CD14-positive monocyte (primary cell): Measurements from ENCODE around the gene PLA2G15. TPM values are rescaled to one million over a fixed set of nuclear protein-coding genes. Genes with fewer than 3 reads are reported as not detected.

Experiments
- DNase-seq, 3 donors: peaks; one replicate each; pipeline ENCODE4 v3.0.0-alpha.2; 2011 to 2022
- H2AFZ ChIP-seq: 2 replicates; pipeline ENCODE4 v1.6.0; 2012; ENCODE audit warnings: mild to moderate bottlenecking, low read depth, low read length, inconsistent platforms; ENCODE audit not compliant: insufficient read depth, poor library complexity, severe bottlenecking
- H3K27ac ChIP-seq, 2 donors: 1 replicate in 1 of 2; 2 replicates in 1 of 2; pipeline ENCODE4 v1.5.1; 2012 to 2013; ENCODE audit warnings: low read length in 2 of 2, control low read depth in 1 of 2, inconsistent platforms in 1 of 2, low read depth in 1 of 2, mild to moderate bottlenecking in 1 of 2
- H3K27me3 ChIP-seq, 2 donors: one replicate each; pipeline versions ENCODE4 v1.6.0 to v1.6.1; 2011 to 2013; ENCODE audit warnings: low read length in 2 of 2; ENCODE audit not compliant: control insufficient read depth in 2 of 2, insufficient read depth in 2 of 2
- H3K36me3 ChIP-seq, 2 donors: replicated peaks in 1 of 2; 1 replicate in 1 of 2; 2 replicates in 1 of 2; pipeline versions ENCODE4 v1.5.1 to v1.6.1; 2012 to 2013; ENCODE audit warnings: low read length in 2 of 2, control low read depth in 1 of 2, inconsistent platforms in 1 of 2, mild to moderate bottlenecking in 1 of 2; ENCODE audit not compliant: insufficient read depth in 2 of 2, control insufficient read depth in 1 of 2
- H3K4me1 ChIP-seq, 2 donors: 1 replicate in 1 of 2; 2 replicates in 1 of 2; pipeline versions ENCODE4 v1.5.1 to v1.6.1; 2012 to 2013; ENCODE audit warnings: low read length in 2 of 2, control low read depth in 1 of 2, inconsistent platforms in 1 of 2, mild to moderate bottlenecking in 1 of 2, moderate library complexity in 1 of 2; ENCODE audit not compliant: insufficient read depth in 2 of 2, control insufficient read depth in 1 of 2
- H3K4me2 ChIP-seq: replicated peaks from 2 replicates; pipeline ENCODE3; 2012; ENCODE audit warnings: low read length, moderate library complexity, mild to moderate bottlenecking; ENCODE audit not compliant: poor library complexity, severe bottlenecking; ENCODE audit errors: extremely low read depth
- H3K4me3 ChIP-seq, 3 experiments: fragments of 200-600 bp in 1 of 3; sonication (generic) in 1 of 3; replicated peaks in 1 of 3; 1 replicate in 2 of 3; 2 replicates in 1 of 3; pipeline ENCODE4 v1.5.1; 2011 to 2013; ENCODE audit warnings: low read length in 3 of 3, mild to moderate bottlenecking in 3 of 3, control low read depth in 2 of 3, low read depth in 2 of 3, inconsistent platforms in 1 of 3, moderate library complexity in 1 of 3
- H3K79me2 ChIP-seq: 2 replicates; pipeline ENCODE4 v1.6.0; 2012; ENCODE audit warnings: mild to moderate bottlenecking, control low read depth, inconsistent platforms, low read length, moderate library complexity; ENCODE audit not compliant: insufficient read depth
- H3K9ac ChIP-seq: 2 replicates; pipeline ENCODE4 v1.6.0; 2017; ENCODE audit warnings: low read length, mild to moderate bottlenecking; ENCODE audit not compliant: insufficient read depth, poor library complexity, severe bottlenecking
- H3K9me3 ChIP-seq, 2 donors: replicated peaks in 1 of 2; 1 replicate in 1 of 2; 2 replicates in 1 of 2; pipeline versions ENCODE4 v1.5.1 to v1.6.1; 2012 to 2013; ENCODE audit warnings: low read length in 2 of 2, control low read depth in 1 of 2; ENCODE audit not compliant: control insufficient read depth in 1 of 2, insufficient read depth in 1 of 2
- H4K20me1 ChIP-seq: 2 replicates; pipeline ENCODE4 v1.6.0; 2012; ENCODE audit warnings: mild to moderate bottlenecking, low read length, control low read depth, moderate library complexity; ENCODE audit not compliant: insufficient read depth
- H3K27ac Mint-ChIP-seq, 7 donors: one replicate each; pipeline ENCODE4 v1.8.0; 2020; ENCODE audit warnings: mild to moderate bottlenecking in 7 of 7, mixed read lengths in 7 of 7, moderate library complexity in 6 of 7, inconsistent platforms in 2 of 7
- H3K27me3 Mint-ChIP-seq, 3 donors: one replicate each; pipeline ENCODE4 v1.8.0; 2021 to 2022; ENCODE audit warnings: low read depth in 3 of 3, mild to moderate bottlenecking in 3 of 3, mixed read lengths in 3 of 3, moderate library complexity in 3 of 3, inconsistent platforms in 1 of 3
- H3K36me3 Mint-ChIP-seq, 2 donors: one replicate each; pipeline ENCODE4 v1.8.0; 2020; ENCODE audit warnings: mixed read lengths in 2 of 2, inconsistent platforms in 1 of 2, mild to moderate bottlenecking in 1 of 2
- H3K4me1 Mint-ChIP-seq: one replicate; pipeline ENCODE4 v1.8.0; 2020; ENCODE audit warnings: mild to moderate bottlenecking, mixed read lengths
- H3K4me3 Mint-ChIP-seq, 2 donors: one replicate each; pipeline ENCODE4 v1.8.0; 2020; ENCODE audit warnings: mild to moderate bottlenecking in 2 of 2, mixed read lengths in 2 of 2, moderate library complexity in 1 of 2
- H3K9me3 Mint-ChIP-seq, 7 donors: one replicate each; pipeline ENCODE4 v1.8.0; 2020 to 2022; ENCODE audit warnings: mixed read lengths in 7 of 7, mild to moderate bottlenecking in 6 of 7, moderate library complexity in 6 of 7, inconsistent platforms in 2 of 7
- WGBS: methylation state at CpG from one replicate; pipeline ENCODE4 v1.1.5; 2013; ENCODE audit warnings: missing lambda C conversion rate; ENCODE audit not compliant: insufficient coverage; 5-methylcytosine and 5-hydroxymethylcytosine counted together
- intact Hi-C, 2 donors: fragments of 100-400 bp; cut with micrococcal nuclease; formaldehyde crosslinking; loops; one replicate each; pipeline versions ENCODE4 v1.15.0 to v1.15.1; 2023
- polyA plus RNA-seq, 3 donors: library from polyadenylated mRNA; depleted of rRNA in 1 of 3; unstranded in 2 of 3; stranded (reverse) in 1 of 3; fragments of 300-500 nt in 2 of 3; fragments of >200 nt in 1 of 3; fragmentation: Illumina TruSeq in 2 of 3; gene quantifications; 1 replicate in 2 of 3; 2 replicates in 1 of 3; pipeline ENCODE4 v1.2.3, GENCODE V29; 2012 to 2021
- TF ChIP-seq, protein P1 (sequence below): fragments of 200-600 bp; IDR thresholded peaks from one replicate; pipeline ENCODE4 v1.8.0; 2022; ENCODE audit warnings: antibody characterized with exemption, mild to moderate bottlenecking

PLA2G15 gene
- polyA plus RNA-seq, 3 donors = 27.8 to 34.8 (median 29.5) TPM

DNA sequence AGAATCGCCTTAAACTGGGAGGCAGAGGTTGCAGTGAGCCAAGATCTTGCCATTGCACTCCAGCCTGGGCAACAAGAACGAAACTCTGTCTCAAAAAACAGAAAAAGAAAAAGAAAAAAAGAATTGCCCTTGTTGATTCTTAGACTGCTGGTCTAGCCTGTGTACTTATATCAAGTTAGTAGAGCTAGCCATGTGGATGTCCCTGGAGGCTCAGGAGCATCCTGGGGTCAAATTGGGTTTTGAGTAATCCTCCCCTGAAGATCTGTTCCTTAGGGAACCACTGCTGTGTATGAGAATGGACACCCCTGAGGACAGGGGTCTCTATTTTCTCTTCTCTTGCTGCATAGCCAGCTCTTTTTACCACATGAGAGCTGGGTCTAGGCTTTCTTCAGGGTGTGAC, 44.0 kb downstream of the PLA2G15 start:
- peaks cover 26% of the 10 kb centered on the region for H3K79me2 ChIP-seq
- DNase-seq = no peak
- no peaks in the 10 kb centered on the region for H3K9me3 ChIP-seq
- H3K4me1 Mint-ChIP-seq = peaks cover 62% of the 10 kb centered on the region
- H3K27ac ChIP-seq = peak overlapping the region in 1 of 2 donors; percentile 59
- H3K27me3 Mint-ChIP-seq = no peaks in the 10 kb centered on the region
- WGBS = 100% methylated on average over 2 of the region's 2 CpGs
- no peak overlapping the region for H3K4me3 ChIP-seq
- no peaks in the 10 kb centered on the region for H3K9me3 Mint-ChIP-seq
- peak overlapping the region in 6 of 7 donors; percentile 10 to 86 (median 68) for H3K27ac Mint-ChIP-seq
- no peak overlapping the region for H3K4me2 ChIP-seq
- H3K36me3 Mint-ChIP-seq = peaks cover 54 to 56% of the 10 kb centered on the region in 2 donors
- peaks cover 33 to 59% of the 10 kb centered on the region in 2 donors for H3K36me3 ChIP-seq
- H4K20me1 ChIP-seq = no peaks in the 10 kb centered on the region
- H2AFZ ChIP-seq = no peak overlapping the region
- TF ChIP-seq, protein P1, sequence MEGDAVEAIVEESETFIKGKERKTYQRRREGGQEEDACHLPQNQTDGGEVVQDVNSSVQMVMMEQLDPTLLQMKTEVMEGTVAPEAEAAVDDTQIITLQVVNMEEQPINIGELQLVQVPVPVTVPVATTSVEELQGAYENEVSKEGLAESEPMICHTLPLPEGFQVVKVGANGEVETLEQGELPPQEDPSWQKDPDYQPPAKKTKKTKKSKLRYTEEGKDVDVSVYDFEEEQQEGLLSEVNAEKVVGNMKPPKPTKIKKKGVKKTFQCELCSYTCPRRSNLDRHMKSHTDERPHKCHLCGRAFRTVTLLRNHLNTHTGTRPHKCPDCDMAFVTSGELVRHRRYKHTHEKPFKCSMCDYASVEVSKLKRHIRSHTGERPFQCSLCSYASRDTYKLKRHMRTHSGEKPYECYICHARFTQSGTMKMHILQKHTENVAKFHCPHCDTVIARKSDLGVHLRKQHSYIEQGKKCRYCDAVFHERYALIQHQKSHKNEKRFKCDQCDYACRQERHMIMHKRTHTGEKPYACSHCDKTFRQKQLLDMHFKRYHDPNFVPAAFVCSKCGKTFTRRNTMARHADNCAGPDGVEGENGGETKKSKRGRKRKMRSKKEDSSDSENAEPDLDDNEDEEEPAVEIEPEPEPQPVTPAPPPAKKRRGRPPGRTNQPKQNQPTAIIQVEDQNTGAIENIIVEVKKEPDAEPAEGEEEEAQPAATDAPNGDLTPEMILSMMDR = no peak
- no peaks in the 10 kb centered on the region for H3K27me3 ChIP-seq
- H3K9ac ChIP-seq = peak overlapping the region; percentile 41
- intact Hi-C loops = no loop called here
- peaks cover 56 to 58% of the 10 kb centered on the region in 2 donors for H3K4me1 ChIP-seq
- H3K4me3 Mint-ChIP-seq = no peak overlapping the region

DNA sequence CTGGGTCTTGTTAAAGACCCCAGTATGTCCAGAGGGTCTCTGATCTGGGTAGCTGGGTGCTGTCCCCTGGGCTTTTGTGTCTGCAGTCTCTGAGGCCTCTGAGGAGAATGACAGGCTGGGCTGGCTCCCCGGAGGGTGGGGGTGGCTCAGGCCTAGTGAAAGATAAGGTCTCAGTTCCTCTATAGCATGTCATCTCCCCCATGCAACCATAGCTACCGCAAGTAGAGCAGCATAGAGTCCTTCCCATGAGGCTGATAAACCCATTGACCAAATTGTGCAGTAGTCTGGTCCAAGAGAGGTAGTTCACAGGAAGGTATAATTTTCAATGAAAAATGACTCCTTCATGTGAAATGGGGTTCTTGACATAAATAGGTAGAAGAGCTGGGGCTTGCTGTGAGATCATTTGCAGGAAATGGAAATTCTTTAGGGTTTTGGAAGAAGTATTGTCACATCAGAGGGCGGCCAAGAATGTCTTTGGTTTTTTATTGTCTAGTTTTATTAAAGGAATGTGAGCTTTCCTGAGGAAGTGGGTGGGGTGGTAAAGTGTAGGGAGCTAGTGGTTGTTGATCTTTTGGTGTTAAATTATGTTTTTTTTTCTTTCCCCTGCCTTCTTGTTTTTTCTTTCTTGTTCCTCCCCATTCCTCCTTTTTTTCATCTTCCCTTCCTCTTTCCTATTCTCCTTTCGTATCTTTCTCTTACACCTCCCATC, 44.6 kb downstream of the PLA2G15 start:
- peaks cover 39 to 65% of the 10 kb centered on the region in 2 donors for H3K36me3 ChIP-seq
- H3K4me3 Mint-ChIP-seq = no peak overlapping the region
- peak overlapping the region in 1 of 2 donors; percentile 59 for H3K27ac ChIP-seq
- H3K4me3 ChIP-seq = no peak overlapping the region
- intact Hi-C loops = no loop called here
- H3K27me3 Mint-ChIP-seq = no peaks in the 10 kb centered on the region
- no peak overlapping the region for H2AFZ ChIP-seq
- H3K9ac ChIP-seq = peak overlapping the region; percentile 41
- no peaks in the 10 kb centered on the region for H3K27me3 ChIP-seq
- TF ChIP-seq, protein P1 = no peak
- H3K79me2 ChIP-seq = peaks cover 23% of the 10 kb centered on the region
- peak overlapping the region; percentile 10 to 89 (median 80) for H3K27ac Mint-ChIP-seq
- H3K9me3 Mint-ChIP-seq = no peaks in the 10 kb centered on the region
- peaks cover 50 to 52% of the 10 kb centered on the region in 2 donors for H3K4me1 ChIP-seq
- peaks cover 57% of the 10 kb centered on the region for H3K4me1 Mint-ChIP-seq
- 14% methylated on average over 2 of the region's 4 CpGs for WGBS
- DNase-seq = peak in 2 of 3 donors; percentile 12 to 17
- H4K20me1 ChIP-seq = no peaks in the 10 kb centered on the region
- no peaks in the 10 kb centered on the region for H3K9me3 ChIP-seq
- H3K36me3 Mint-ChIP-seq = peaks cover 60 to 62% of the 10 kb centered on the region in 2 donors
- no peak overlapping the region for H3K4me2 ChIP-seq
